NCI-H2081 (cell line): ENCODE results near the gene ZNF547.

Source experiments
- DNase-seq, 2 experiments: peaks; one replicate each; lab custom pipeline; 2025; lab: John Stamatoyannopoulos, UW

ZNF547 gene

GRCh38 chr19:57362997-57363687, at the start of gene ZNF547, which contains the start of gene TRAPPC2B:
Gene ZNF547 (plus strand): TSS chr19:57363551. CDS start chr19:57368556, 5,005 bp downstream.
Gene TRAPPC2B (plus strand): TSS chr19:57363551. CDS start chr19:57364834, 1,283 bp downstream.
- peak; percentile 98 to 99 for DNase-seq

GRCh38 chr19:57314146-57314545, 49.2 kb upstream of the ZNF547 start:
- no peak for DNase-seq

- DNase-seq: no peak
These were observed 45.8 kb upstream of the ZNF547 start for GRCh38 chr19:57317503-57317902.

GRCh38 chr19:57319869-57320179, 43.5 kb upstream of the ZNF547 start:
- DNase-seq: no peak

- peak; percentile 94 to 96 for DNase-seq
These were observed 42.9 kb upstream of the ZNF547 start, which contains the start of gene ZNF543 for GRCh38 chr19:57320180-57321084. Gene ZNF543 (plus strand): TSS chr19:57320472. CDS start chr19:57320854, 382 bp downstream.

GRCh38 chr19:57321116-57321515, 42.2 kb upstream of the ZNF547 start:
- no peak for DNase-seq

GRCh38 chr19:57321751-57322150, 41.6 kb upstream of the ZNF547 start:
- DNase-seq: no peak

GRCh38 chr19:57324992-57325391, 38.4 kb upstream of the ZNF547 start:
- no peak for DNase-seq

GRCh38 chr19:57327993-57328392, 35.4 kb upstream of the ZNF547 start:
- no peak for DNase-seq

- DNase-seq: no peak
These were observed 29.2 kb upstream of the ZNF547 start for GRCh38 chr19:57334191-57334590.

GRCh38 chr19:57338877-57339276, 24.5 kb upstream of the ZNF547 start:
- DNase-seq: no peak

GRCh38 chr19:57342582-57342981, 20.8 kb upstream of the ZNF547 start:
- DNase-seq: no peak

GRCh38 chr19:57348136-57348535, 15.2 kb upstream of the ZNF547 start:
- DNase-seq: no peak

- DNase-seq: peak; percentile 90 to 98
These were observed 12.2 kb upstream of the ZNF547 start, which contains the start of gene ZNF304 for GRCh38 chr19:57350877-57351805. Gene ZNF304 (plus strand): TSS chr19:57351271. CDS start chr19:57351665, 394 bp downstream.

GRCh38 chr19:57351867-57352266, 11.5 kb upstream of the ZNF547 start:
- no peak for DNase-seq

GRCh38 chr19:57355916-57356315, 7.4 kb upstream of the ZNF547 start:
- no peak for DNase-seq

- DNase-seq: no peak
These were observed 5.9 kb upstream of the ZNF547 start for GRCh38 chr19:57357406-57357805.

GRCh38 chr19:57359300-57359699, 4.1 kb upstream of the ZNF547 start:
- no peak for DNase-seq

- no peak for DNase-seq
These were observed 932 bp upstream of the ZNF547 start for GRCh38 chr19:57362419-57362818.

GRCh38 chr19:57363688-57364181, 384 bp downstream of the ZNF547 start:
- DNase-seq: no peak

GRCh38 chr19:57366776-57367175, 3.4 kb downstream of the ZNF547 start:
- no peak for DNase-seq

GRCh38 chr19:57374179-57374578, 10.8 kb downstream of the ZNF547 start:
- no peak for DNase-seq
